Measurements from ENCODE around the gene CHD9. TPM values are rescaled to one million over a fixed set of nuclear protein-coding genes. Genes with fewer than 3 reads are reported as not detected.

Gene CHD9
- total and polyA plus RNA-seq, 9 of the 15 experiments (the other 6 are each of a cell fraction or from before 2014, with no cell fraction given) = 29.0 to 69.3 (median 40.6) TPM

- no peaks in the 10 kb centered on the region for H3K79me2 ChIP-seq (ENCODE audit: control insufficient read depth, insufficient read depth, low read length)
Observed at GRCh38 chr16:53029971-53030370, 24.8 kb upstream of the CHD9 start.

More at GRCh38 chr16:53029971-53030370, 24.8 kb upstream of the CHD9 start:
- WGBS (ENCODE audit: insufficient coverage, low coverage, missing lambda C conversion rate) = 0% methylated on average over 3 of the region's 3 CpGs
- Histone ChIP-seq H4K20me1 (replicated peaks; ENCODE audit: control insufficient read depth, insufficient read depth, low read length) (no peaks in the 10 kb centered on the region), H3K9ac (ENCODE audit: insufficient read depth in 1 of 2, low read depth in 2 of 2, low read length in 2 of 2) (no peak overlapping the region), H3K9me3 (replicated peaks; ENCODE audit: control insufficient read depth, insufficient read depth, low read depth, low read length) (no peaks in the 10 kb centered on the region), H3K36me3 (ENCODE audit: control insufficient read depth, insufficient read depth, low read length) (no peaks in the 10 kb centered on the region), H3K9me1 (ENCODE audit: control insufficient read depth, insufficient read depth, low read length) (no peaks in the 10 kb centered on the region), H3K4me2 (ENCODE audit: insufficient read depth, low read length) (no peak overlapping the region), H3K27me3 (ENCODE audit: control insufficient read depth in 2 of 2, insufficient read depth in 2 of 2, low read length in 2 of 2) (peaks cover 0 to 4% of the 10 kb centered on the region in 2 experiments; a peak in 1 of 5 replicates), H3K27ac (ENCODE audit: extremely low read depth, low read depth, low read length) (no peak overlapping the region), H3K4me3 (no peak overlapping the region), H2AFZ (ENCODE audit: low read depth, low read length) (no peak overlapping the region), H3K4me1 (replicated peaks in 1 of 2; ENCODE audit: control insufficient read depth in 2 of 2, insufficient read depth in 2 of 2, low read length in 2 of 2) (no peaks in the 10 kb centered on the region)
- ChIA-PET CTCF (ENCODE audit: low intra/inter-chr PET ratio) (no interaction called here), POLR2A (no interaction called here)
- in situ Hi-C loops (cut with MboI) (no loop called here), intact Hi-C loops (cut with micrococcal nuclease) (loop anchor here (10.0 kb wide), 1 partner anchor 1265 kb away; no protein-coding TSS in a partner anchor)
- TF ChIP-seq TRIM25 (IDR thresholded peaks at IDR 0.05; ENCODE audit: borderline replicate concordance) (no peak), ID3 (CRISPR knock-in tag; IDR thresholded peaks at IDR 0.05) (no peak), ID3 (tag; IDR thresholded peaks at IDR 0.05) (no peak), TAL1 (IDR thresholded peaks at IDR 0.05) (no peak)
- FAIRE-seq (no peak), ATAC-seq (no peak), DNase-seq (ENCODE audit: extremely low read depth in 1 of 4, low spot score in 3 of 4) (no peak)
- BruUV-seq (replicated peaks) = no TSS peak
